A549 (cell line): ENCODE measurements around the gene UNC5CL. TPM values are rescaled to one million over a fixed set of nuclear protein-coding genes. Genes with fewer than 3 reads are reported as not detected.
A peak's percentile ranks its signal among the peaks of the same experiment; 100 is the strongest.

ENCODE experiments used
- ATAC-seq, 2 experiments: fragments of 200-7000 bp in 1 of 2; fragments of >200 bp in 1 of 2; cut with Nextera tagmentation in 1 of 2; cut with Tn5 transposase in 1 of 2; 3 replicates each; pipeline versions ENCODE4 v1.8.0 to v1.9.1; 2018 to 2020; ENCODE audit warnings: mild to moderate bottlenecking in 1 of 2, moderate library complexity in 1 of 2
- CTCF ChIA-PET: fragments of 300-600 bp; sonication (Branson Sonifier 250); formaldehyde crosslinking; extraction: SDS; loops from one replicate; lab custom pipeline; 2021; ENCODE audit warnings: antibody characterized with exemption, inconsistent platforms; lab: Yijun Ruan, JAX
- POLR2A ChIA-PET: fragments of 350-600 bp; formaldehyde crosslinking; extraction: SDS; loops from one replicate; lab custom pipeline; 2021; ENCODE audit warnings: antibody characterized with exemption, inconsistent platforms; lab: Yijun Ruan, JAX
- DNase-seq, 2 experiments: peaks; one replicate each; pipeline versions ENCODE4 v3.0.0 to v3.0.0-alpha.2; 2011 to 2016; ENCODE audit warnings: low read depth in 1 of 2, low spot score in 1 of 2
- FAIRE-seq: peaks from 2 replicates; lab custom pipeline; 2011; peaks lifted over from hg19 to GRCh38; lab: Jason Lieb, UNC
- H3K27ac ChIP-seq, 2 experiments: fragments of >200 bp; sonication (Bioruptor Twin); formaldehyde crosslinking; 3 replicates each; pipeline ENCODE4 v1.5.1; 2016 to 2017
- H3K4me1 ChIP-seq: fragments of >200 bp; sonication (Bioruptor Twin); formaldehyde crosslinking; 3 replicates; pipeline ENCODE4 v1.6.1; 2016
- H3K4me2 ChIP-seq: fragments of >200 bp; sonication (Bioruptor Twin); formaldehyde crosslinking; 3 replicates; pipeline ENCODE4 v1.6.1; 2016
- H3K4me3 ChIP-seq: fragments of >200 bp; sonication (Bioruptor Twin); formaldehyde crosslinking; 3 replicates; pipeline ENCODE4 v1.5.1; 2016
- H3K9me3 ChIP-seq: fragments of >200 bp; sonication (Bioruptor Twin); formaldehyde crosslinking; 3 replicates; pipeline ENCODE4 v1.6.1; 2016
- ATOH8 ChIP-seq: fragments of 250-450 bp; sonication (Bioruptor Pico); IDR thresholded peaks from 2 replicates; pipeline ENCODE4 v1.5.0; 2020; ENCODE audit warnings: low read depth, mild to moderate bottlenecking, moderate library complexity
- BHLHE40 ChIP-seq: IDR thresholded peaks from 2 replicates; pipeline ENCODE4 v1.6.1; 2012; ENCODE audit warnings: low read depth, low read length, inconsistent platforms
- CHD2 ChIP-seq: fragments of 150-350 bp; IDR thresholded peaks from 2 replicates; pipeline ENCODE4 v1.6.1; 2014; ENCODE audit warnings: low read length; ENCODE audit not compliant: partially characterized antibody
- EHMT2 ChIP-seq: fragments of 200-600 bp; sonication (generic); IDR thresholded peaks from 2 replicates; pipeline ENCODE4 v1.6.1; 2016; ENCODE audit warnings: antibody characterized with exemption, low read depth, mild to moderate bottlenecking, moderate library complexity
- ELK1 ChIP-seq: fragments of 150-350 bp; IDR thresholded peaks from 2 replicates; pipeline ENCODE4 v1.6.1; 2014; ENCODE audit warnings: low read depth, mild to moderate bottlenecking, low read length
- EP300 ChIP-seq, 2 experiments: fragments of >200 bp; sonication (Bioruptor Twin); formaldehyde crosslinking; IDR thresholded peaks; 2 replicates in 1 of 2; 3 replicates in 1 of 2; pipeline ENCODE4 v1.6.1; 2016 to 2017
- FOSL2 ChIP-seq, 2 experiments: fragments of 450-650 bp in 1 of 2; fragments of >200 bp in 1 of 2; sonication (Bioruptor Twin) in 1 of 2; formaldehyde crosslinking; IDR thresholded peaks; 2 replicates each; pipeline versions ENCODE4 v1.5.0 to v1.6.1; 2016 to 2020; ENCODE audit warnings: mild to moderate bottlenecking in 1 of 2, moderate library complexity in 1 of 2
- HEYL ChIP-seq: fragments of 250-450 bp; sonication (Bioruptor Pico); IDR thresholded peaks from 2 replicates; pipeline ENCODE4 v1.8.0; 2021; ENCODE audit warnings: mild to moderate bottlenecking, moderate library complexity
- HOXB5 ChIP-seq: fragments of 250-450 bp; sonication (Bioruptor Pico); IDR thresholded peaks from 2 replicates; pipeline ENCODE4 v1.5.0; 2020; ENCODE audit warnings: mild to moderate bottlenecking, moderate library complexity
- KDM1A ChIP-seq: fragments of 200-600 bp; sonication (generic); IDR thresholded peaks from 2 replicates; pipeline ENCODE4 v1.6.1; 2016; ENCODE audit warnings: low read depth, mild to moderate bottlenecking
- MAZ ChIP-seq: fragments of 150-350 bp; IDR thresholded peaks from 2 replicates; pipeline ENCODE4 v1.6.1; 2014; ENCODE audit warnings: antibody characterized with exemption, low read depth, low read length, borderline replicate concordance
- NFE2L2 ChIP-seq: fragments of 150-350 bp; conservative IDR thresholded peaks from 2 replicates; pipeline ENCODE4 v1.6.1; 2014; ENCODE audit warnings: low read length
- NPAS2 ChIP-seq: fragments of 250-450 bp; sonication (Bioruptor Pico); IDR thresholded peaks from 2 replicates; pipeline ENCODE4 v1.8.0; 2022; ENCODE audit warnings: mild to moderate bottlenecking, moderate library complexity, borderline replicate concordance
- PHF8 ChIP-seq: fragments of 200-600 bp; sonication (generic); IDR thresholded peaks from 2 replicates; pipeline ENCODE4 v1.6.1; 2016; ENCODE audit warnings: low read depth, mild to moderate bottlenecking, antibody characterized with exemption, moderate library complexity, borderline replicate concordance
- POLR2AphosphoS2 ChIP-seq: conservative IDR thresholded peaks from 2 replicates; pipeline ENCODE4 v1.6.1; 2012; ENCODE audit warnings: low read length, improper control_type of control experiment, inconsistent platforms
- RCOR1 ChIP-seq: fragments of 150-350 bp; IDR thresholded peaks from 2 replicates; pipeline ENCODE4 v1.6.1; 2014; ENCODE audit warnings: antibody characterized with exemption, low read length, low read depth
- REST ChIP-seq: fragments of 200-600 bp; sonication (generic); IDR thresholded peaks from 2 replicates; pipeline ENCODE4 v1.6.1; 2016; ENCODE audit warnings: antibody characterized with exemption, mild to moderate bottlenecking, moderate library complexity
- SREBF2 ChIP-seq: fragments of 450-650 bp; IDR thresholded peaks from 2 replicates; pipeline ENCODE4 v1.6.1; 2014; ENCODE audit warnings: mild to moderate bottlenecking, moderate library complexity
- TFCP2L1 ChIP-seq: fragments of 250-450 bp; sonication (Bioruptor Pico); IDR thresholded peaks from 2 replicates; pipeline ENCODE4 v1.5.0; 2021; ENCODE audit warnings: mild to moderate bottlenecking
- USF2 ChIP-seq: fragments of 450-650 bp; IDR thresholded peaks from 2 replicates; pipeline ENCODE4 v1.6.1; 2014; ENCODE audit warnings: antibody characterized with exemption
- ZNF302 ChIP-seq: fragments of 250-450 bp; sonication (Bioruptor Pico); IDR thresholded peaks from 2 replicates; pipeline ENCODE4 v1.9.0; 2021; ENCODE audit warnings: inconsistent platforms, mild to moderate bottlenecking, moderate library complexity
- WGBS: methylation state at CpG from one replicate; pipeline ENCODE4 v1.1.6; 2017; ENCODE audit errors: missing lambda C conversion rate; 5-methylcytosine and 5-hydroxymethylcytosine counted together
- polyA plus RNA-seq, 4 experiments: library from polyadenylated mRNA; depleted of rRNA in 3 of 4; stranded (reverse); fragments of >200 nt; fragmentation: RNase III in 1 of 4; extraction: RNeasy Plus Mini Kit Qiagen cat#74134 plus additional on column Dnase treatment in 1 of 4; gene quantifications; 2 replicates in 3 of 4; 3 replicates in 1 of 4; pipeline ENCODE4 v1.2.3, GENCODE V29; 2011 to 2017

UNC5CL gene
- polyA plus RNA-seq, 2 of the 4 experiments (the other 2 are of a cell fraction) = 1.1 to 2.8 TPM

DNA sequence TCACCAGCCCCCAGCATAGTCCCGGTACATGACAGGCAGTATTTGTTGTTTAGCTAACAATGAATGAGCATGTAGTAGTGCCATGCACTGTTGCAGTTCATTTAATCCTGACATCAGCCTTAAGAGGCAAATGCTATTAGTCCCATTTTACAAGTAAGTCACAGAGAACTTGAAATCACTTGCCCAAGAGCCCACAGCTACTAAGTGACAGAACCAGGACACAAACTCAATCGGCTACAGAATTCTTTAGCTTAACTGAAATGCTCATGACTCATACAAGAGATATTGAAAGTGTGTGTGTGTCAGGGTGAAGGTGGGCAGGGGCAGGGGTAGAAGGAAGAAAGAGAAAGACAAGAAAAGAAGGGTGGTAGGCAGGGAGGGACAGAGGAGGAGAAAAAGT lies 52.7 kb downstream of the UNC5CL start:
- WGBS = 4% methylated on average over 2 of the region's 2 CpGs
- H3K4me3 ChIP-seq = no peak overlapping the region
- no peaks in the 10 kb centered on the region for H3K9me3 ChIP-seq
- ATAC-seq (no peak), DNase-seq (no peak), FAIRE-seq (no peak)
- peak overlapping the region; percentile 22 to 66; a peak in 3 of 6 replicates for H3K27ac ChIP-seq
- H3K4me1 ChIP-seq = peaks cover 9% of the 10 kb centered on the region; the same call in 2 of the 3 replicates
- POLR2A ChIA-PET = no interaction called here
- CTCF ChIA-PET = interaction anchor here (1.3 kb wide), 1 partner anchor 91 kb away, joined by 3 read pairs; no protein-coding TSS in a partner anchor
- TF ChIP-seq BHLHE40 (no peak), SREBF2 (no peak), ATOH8 (CRISPR knock-in tag) (no peak), TFCP2L1 (CRISPR knock-in tag) (no peak), FOSL2 (IDR thresholded peaks at IDR 0.05) (no peak), FOSL2 (CRISPR knock-in tag; IDR thresholded peaks at IDR 0.05) (0 out of 2 replicates have a peak, but pooled peaks have one; percentile 12), USF2 (no peak)
- H3K4me2 ChIP-seq = peak overlapping the region; percentile 51; the same call in 2 of the 3 replicates

GRCh38 chr6:40983752-40984151 lies 55.3 kb downstream of the UNC5CL start:
- H3K27ac ChIP-seq = no peak overlapping the region
- POLR2A ChIA-PET = no interaction called here
- no peaks in the 10 kb centered on the region for H3K9me3 ChIP-seq

DNA sequence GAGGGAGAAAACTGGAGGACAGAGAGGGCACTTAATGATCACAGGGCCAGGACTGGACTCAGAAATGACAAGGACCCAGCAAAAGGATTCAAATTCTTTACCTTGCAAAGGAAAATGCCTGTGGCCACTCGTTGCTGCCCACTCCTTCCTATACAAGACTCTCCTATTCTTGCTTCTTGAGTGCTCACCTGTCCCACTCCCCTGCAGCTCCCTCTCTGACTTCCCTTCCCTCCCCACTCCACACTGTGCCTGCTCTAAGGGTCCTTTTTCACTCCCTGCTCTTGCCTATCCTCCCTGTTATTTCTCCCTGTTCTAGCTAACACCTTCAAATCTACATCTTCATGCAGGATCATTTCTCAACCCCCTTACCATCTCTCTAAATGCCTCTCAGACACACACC lies 56.1 kb downstream of the UNC5CL start:
- no peaks in the 10 kb centered on the region for H3K9me3 ChIP-seq
- no peak overlapping the region for H3K4me3 ChIP-seq
- H3K27ac ChIP-seq = peak overlapping the region in 1 of 2 experiments; percentile 52; a peak in 1 of 6 replicates
- ChIA-PET CTCF (interaction anchor here (0.6 to 1.3 kb wide), 2 partner anchors 24 to 108 kb away, joined by 3 to 5 read pairs; no protein-coding TSS in a partner anchor), POLR2A (no interaction called here)
- whole genome bisulfite sequencing = 44% methylated on average over 1 of the region's 1 CpG
- FAIRE-seq (no peak), ATAC-seq (no peak), DNase-seq (no peak)
- no peak overlapping the region for H3K4me2 ChIP-seq
- peaks cover 9% of the 10 kb centered on the region; the same call in 2 of the 3 replicates for H3K4me1 ChIP-seq
- TF ChIP-seq HOXB5 (CRISPR knock-in tag) = no peak
- TF ChIP-seq REST = no peak
- no peak for TF ChIP-seq HEYL
- no peak for TF ChIP-seq MAZ
- no peak for TF ChIP-seq PHF8
- no peak for TF ChIP-seq NPAS2 (CRISPR knock-in tag)
- TF ChIP-seq TFCP2L1 (CRISPR knock-in tag) = no peak
- TF ChIP-seq POLR2AphosphoS2 = no peak
- no peak for TF ChIP-seq EHMT2
- TF ChIP-seq EP300 (IDR thresholded peaks at IDR 0.05) = no peak
- no peak for TF ChIP-seq CHD2
- TF ChIP-seq ZNF302 (CRISPR knock-in tag) = no peak

More at GRCh38 chr6:40983752-40984151, 55.3 kb downstream of the UNC5CL start:
- Histone ChIP-seq H3K4me1 (peaks cover 9% of the 10 kb centered on the region; the same call in 2 of the 3 replicates), H3K4me3 (no peak overlapping the region), H3K4me2 (no peak overlapping the region)
- CTCF ChIA-PET = no interaction called here
- no peak for ATAC-seq
- no peak for FAIRE-seq
- TF ChIP-seq ELK1 = no peak
- no peak for TF ChIP-seq PHF8
- no peak for TF ChIP-seq USF2
- no peak for TF ChIP-seq NFE2L2
- TF ChIP-seq KDM1A = no peak
- no peak for TF ChIP-seq RCOR1
- DNase-seq = no peak
